CD1c-positive myeloid dendritic cell (primary cell): Measurements from ENCODE around the gene HSPA12B.

Experiments used
- DNase-seq: peaks from one replicate; pipeline ENCODE4 v3.0.0-alpha.2; 2016; ENCODE audit errors: extremely low spot score

Gene HSPA12B

GRCh38 chr20:3729811-3730540 is 2.5 kb upstream of the HSPA12B start:
- DNase-seq = no peak

GRCh38 chr20:3730803-3731672 is 1.4 kb upstream of the HSPA12B start:
- DNase-seq = no peak

GRCh38 chr20:3731944-3732326 is 550 bp upstream of the HSPA12B start:
- DNase-seq = no peak

- DNase-seq = no peak
These were observed 872 bp downstream of the HSPA12B start for GRCh38 chr20:3733119-3733995.

- DNase-seq = no peak
These were observed 1.8 kb downstream of the HSPA12B start for GRCh38 chr20:3734111-3734843.

- DNase-seq = no peak
These were observed 3.3 kb downstream of the HSPA12B start for GRCh38 chr20:3735768-3736167.

GRCh38 chr20:3738111-3739053 is 5.9 kb downstream of the HSPA12B start:
- no peak for DNase-seq

- DNase-seq = no peak
These were observed 6.8 kb downstream of the HSPA12B start for GRCh38 chr20:3739054-3739925.

- no peak for DNase-seq
These were observed 7.5 kb downstream of the HSPA12B start for GRCh38 chr20:3739926-3740451.

GRCh38 chr20:3740615-3741301 is 8.3 kb downstream of the HSPA12B start:
- no peak for DNase-seq

- no peak for DNase-seq
These were observed 9.5 kb downstream of the HSPA12B start for GRCh38 chr20:3741836-3742458.

- no peak for DNase-seq
These were observed 10.8 kb downstream of the HSPA12B start for GRCh38 chr20:3743251-3743650.

- no peak for DNase-seq
These were observed 11.6 kb downstream of the HSPA12B start for GRCh38 chr20:3744037-3744436.

GRCh38 chr20:3744806-3745685 is 12.6 kb downstream of the HSPA12B start:
- peak; percentile 84 for DNase-seq

GRCh38 chr20:3745686-3746173 is 13.2 kb downstream of the HSPA12B start:
- no peak for DNase-seq

GRCh38 chr20:3747471-3747870 is 15.0 kb downstream of the HSPA12B start:
- no peak for DNase-seq

- no peak for DNase-seq
These were observed 15.6 kb downstream of the HSPA12B start for GRCh38 chr20:3748073-3748472.
